ENCODE data around the gene CCNA2. TPM values are rescaled to one million over a fixed set of nuclear protein-coding genes. Genes with fewer than 3 reads are reported as not detected.

CCNA2 gene
- total and polyA plus RNA-seq, 5 experiments from 2014 or later, result 0.51 to 1.3 (median 1.1) TPM; not detected in 2

Other genes with a start within 250 kb of the CCNA2 start
- gene ANXA5, start 126.9 kb downstream of the CCNA2 start, total RNA-seq, result 10 to 100 TPM; 38.2 to 40.7 TPM
- gene ANXA5, start 126.9 kb downstream of the CCNA2 start, polyA plus RNA-seq, result 10 to 100 TPM; 24.8 to 93.3 (median 87.5) TPM
- gene SMIM43, start 58.7 kb downstream of the CCNA2 start, total RNA-seq, result not detected
- gene SMIM43, start 58.7 kb downstream of the CCNA2 start, polyA plus RNA-seq, result not detected
- 10 to 100 TPM; 41.6 to 45.7 TPM for gene EXOSC9, start 22.6 kb downstream of the CCNA2 start, total RNA-seq
- 10 to 100 TPM; 37.0 to 44.6 (median 38.4) TPM for gene EXOSC9, start 22.6 kb downstream of the CCNA2 start, polyA plus RNA-seq
- gene BBS7, start 46.6 kb upstream of the CCNA2 start, total RNA-seq, result 10 to 100 TPM; 13.7 to 13.9 TPM
- 1 to 10 TPM; 5.6 to 9.1 (median 8.7) TPM for gene BBS7, start 46.6 kb upstream of the CCNA2 start, polyA plus RNA-seq
- gene TRPC3, start 128.2 kb upstream of the CCNA2 start, total RNA-seq, result not detected
- gene TRPC3, start 128.2 kb upstream of the CCNA2 start, polyA plus RNA-seq, result under 1 TPM in 1 of 3 donors, not detected in 2; 0.31 TPM